HCT116 (cell line): ENCODE measurements around the gene TMEFF2. TPM values are rescaled to one million over a fixed set of nuclear protein-coding genes. Genes with fewer than 3 reads are reported as not detected.

Experiments used
- ATAC-seq: fragments of 200-7000 bp; cut with Tn5 transposase; 2 replicates; pipeline ENCODE4 v1.9.1; 2020; ENCODE audit warnings: mild to moderate bottlenecking, moderate library complexity
- BruUV-seq: library from RNA; stranded (reverse); fragments of 400-500 nt; replicated peaks from 2 replicates; lab custom pipeline; 2021; lab: Mats Ljungman, UMichigan
- CTCF ChIA-PET: fragments of 300-600 bp; sonication (Branson Sonifier 250); formaldehyde crosslinking; loops from one replicate; lab custom pipeline; 2021; ENCODE audit warnings: antibody characterized with exemption; lab: Charles Lee
- POLR2A ChIA-PET: fragments of 300-600, 350-600 bp; sonication (Branson Sonifier 250); formaldehyde crosslinking; loops from one replicate; lab custom pipeline; 2021; ENCODE audit warnings: antibody characterized with exemption; lab: Charles Lee
- RAD21 ChIA-PET, 2 experiments: fragments of 300-600 bp; sonication (Branson Sonifier 250); formaldehyde crosslinking; loops; one replicate each; lab custom pipeline; 2023; ENCODE audit warnings: low total read pairs in 2 of 2; ENCODE audit not compliant: uncharacterized antibody in 2 of 2, unreplicated experiment in 2 of 2, low non-redundant PET in 1 of 2; lab: Charles Lee
- DNase-seq: peaks from one replicate; pipeline ENCODE4 v3.0.0-alpha.2; 2010; ENCODE audit warnings: low read depth, low spot score
- H2AFZ ChIP-seq: fragments of 200-600 bp; shearing (Covaris generic), sonication (generic); 2 replicates; pipeline ENCODE4 v1.6.1; 2017; ENCODE audit warnings: low read depth, mixed run types, mixed read lengths, antibody characterized with exemption, low read length; ENCODE audit not compliant: poor library complexity, severe bottlenecking
- H3K27ac ChIP-seq: 2 replicates; pipeline ENCODE4 v1.5.1; 2012; ENCODE audit warnings: low read depth, low read length
- H3K27me3 ChIP-seq: fragments of 200-600 bp; sonication (generic); 2 replicates; pipeline ENCODE4 v1.6.1; 2016; ENCODE audit warnings: mixed run types, low read length, mixed read lengths; ENCODE audit not compliant: insufficient read depth
- H3K36me3 ChIP-seq, 2 experiments: fragments of 200-500 bp in 1 of 2; fragments of 200-600 bp in 1 of 2; sonication (Bioruptor generic) in 1 of 2; sonication (generic) in 1 of 2; 2 replicates each; pipeline versions ENCODE4 v1.5.1 to v1.6.1; 2014 to 2016; ENCODE audit warnings: low read length in 2 of 2, inconsistent platforms in 1 of 2, mixed read lengths in 1 of 2, mixed run types in 1 of 2; ENCODE audit not compliant: insufficient read depth in 2 of 2, control insufficient read depth in 1 of 2
- H3K4me1 ChIP-seq, 2 experiments: fragments of 200-600 bp in 1 of 2; sonication (generic) in 1 of 2; 2 replicates each; pipeline versions ENCODE4 v1.5.1 to v1.6.1; 2012 to 2017; ENCODE audit warnings: low read length in 2 of 2, inconsistent platforms in 1 of 2, mild to moderate bottlenecking in 1 of 2, mixed read lengths in 1 of 2, mixed run types in 1 of 2, moderate library complexity in 1 of 2; ENCODE audit not compliant: insufficient read depth in 2 of 2, control insufficient read depth in 1 of 2
- H3K4me2 ChIP-seq: fragments of 200-600 bp; sonication (generic); 2 replicates; pipeline ENCODE4 v1.6.1; 2017; ENCODE audit warnings: mixed run types, low read length, mixed read lengths
- H3K4me3 ChIP-seq, 2 experiments: fragments of 200-600 bp in 1 of 2; sonication (generic) in 1 of 2; replicated peaks in 1 of 2; 2 replicates each; pipeline ENCODE4 v1.5.1; 2011 to 2016; ENCODE audit warnings: low read length in 2 of 2, control low read depth in 1 of 2, low read depth in 1 of 2, mild to moderate bottlenecking in 1 of 2, mixed read lengths in 1 of 2, mixed run types in 1 of 2
- H3K79me2 ChIP-seq: fragments of 200-600 bp; sonication (generic); 2 replicates; pipeline ENCODE4 v1.6.1; 2017; ENCODE audit warnings: mild to moderate bottlenecking, mixed run types, low read length, moderate library complexity, mixed read lengths; ENCODE audit not compliant: insufficient read depth
- H3K9ac ChIP-seq: fragments of 200-600 bp; sonication (generic); 2 replicates; pipeline ENCODE4 v1.6.1; 2016; ENCODE audit warnings: low read length, mixed read lengths
- H3K9me2 ChIP-seq: fragments of 200-600 bp; sonication (generic), shearing (Covaris generic); 2 replicates; pipeline ENCODE4 v1.6.1; 2017; ENCODE audit warnings: mixed run types, mild to moderate bottlenecking, moderate library complexity; ENCODE audit not compliant: insufficient read depth
- H3K9me3 ChIP-seq, 2 experiments: fragments of 200-500 bp in 1 of 2; fragments of 200-600 bp in 1 of 2; sonication (Bioruptor generic) in 1 of 2; sonication (generic) in 1 of 2; 2 replicates each; pipeline ENCODE4 v1.6.1; 2014 to 2017; ENCODE audit warnings: low read length in 2 of 2, mixed read lengths in 2 of 2, inconsistent platforms in 1 of 2, low read depth in 1 of 2, mild to moderate bottlenecking in 1 of 2, mixed run types in 1 of 2, moderate library complexity in 1 of 2; ENCODE audit not compliant: control insufficient read depth in 1 of 2, insufficient read depth in 1 of 2
- H4K20me1 ChIP-seq: fragments of 200-600 bp; sonication (generic), shearing (Covaris generic); 2 replicates; pipeline ENCODE4 v1.6.1; 2017; ENCODE audit warnings: mixed run types, mild to moderate bottlenecking, moderate library complexity; ENCODE audit not compliant: insufficient read depth
- CEBPB ChIP-seq: IDR thresholded peaks from 2 replicates; pipeline ENCODE4 v1.6.1; 2012; ENCODE audit warnings: low read depth
- EGR1 ChIP-seq: IDR thresholded peaks from 2 replicates; pipeline ENCODE4 v1.6.1; 2012; ENCODE audit warnings: low read depth
- EZH2 ChIP-seq: fragments of 200-600 bp; sonication (generic); IDR thresholded peaks from 2 replicates; pipeline ENCODE4 v1.6.1; 2017; ENCODE audit warnings: antibody characterized with exemption, mixed run types
- JUND ChIP-seq: IDR thresholded peaks from 2 replicates; pipeline ENCODE4 v1.6.1; 2012
- POLR2AphosphoS5 ChIP-seq: IDR thresholded peaks from 2 replicates; pipeline ENCODE4 v1.6.1; 2011; ENCODE audit warnings: mild to moderate bottlenecking, low read depth, low read length, moderate library complexity
- RAD21 ChIP-seq: IDR thresholded peaks from 2 replicates; pipeline ENCODE4 v1.6.1; 2012; ENCODE audit warnings: low read depth, mild to moderate bottlenecking
- SIN3A ChIP-seq: IDR thresholded peaks from 2 replicates; pipeline ENCODE4 v1.6.1; 2012; ENCODE audit warnings: low read depth
- SP1 ChIP-seq: IDR thresholded peaks from 2 replicates; pipeline ENCODE4 v1.6.1; 2012; ENCODE audit warnings: low read depth
- SRF ChIP-seq: IDR thresholded peaks from 2 replicates; pipeline ENCODE4 v1.6.1; 2012; ENCODE audit warnings: low read depth
- TCF7L2 ChIP-seq: IDR thresholded peaks from 2 replicates; pipeline ENCODE4 v1.7.0; 2011; ENCODE audit warnings: borderline replicate concordance, inconsistent platforms; ENCODE audit not compliant: insufficient read depth, insufficient read length; ENCODE audit errors: extremely low read depth
- YY1 ChIP-seq: IDR thresholded peaks from 2 replicates; pipeline ENCODE4 v1.6.1; 2011; ENCODE audit warnings: low read length, low read depth, moderate library complexity, mild to moderate bottlenecking; ENCODE audit not compliant: insufficient replicate concordance; ENCODE audit errors: extremely low read depth
- ZFX ChIP-seq: fragments of 450-650 bp; IDR thresholded peaks from 2 replicates; pipeline ENCODE4 v1.6.1; 2017
- intact Hi-C: fragments of 100-400 bp; cut with micrococcal nuclease; formaldehyde crosslinking; loops from 2 replicates; pipeline ENCODE4 v1.10.0; 2022
- total RNA-seq: library from RNA; stranded (reverse); gene quantifications from one replicate; pipeline ENCODE4 v1.2.1, GENCODE V29; 2021; ENCODE audit not compliant: unreplicated experiment
- TF ChIP-seq, protein P1 (sequence below): IDR thresholded peaks from 2 replicates; pipeline ENCODE4 v1.6.1; 2012; ENCODE audit warnings: low read depth
- TF ChIP-seq, protein P2 (sequence below): IDR thresholded peaks from 2 replicates; pipeline ENCODE4 v1.6.1; 2012
- TF ChIP-seq, protein P3 (sequence below): IDR thresholded peaks from 2 replicates; pipeline ENCODE4 v1.6.1; 2012
- TF ChIP-seq, protein P4 (sequence below): IDR thresholded peaks from 2 replicates; pipeline ENCODE4 v1.6.1; 2011; ENCODE audit warnings: mild to moderate bottlenecking, low read length, moderate library complexity; ENCODE audit not compliant: insufficient replicate concordance; ENCODE audit errors: extremely low read depth

TMEFF2 gene
- total RNA-seq, 1 experiment from 2014 or later = not detected

DNA sequence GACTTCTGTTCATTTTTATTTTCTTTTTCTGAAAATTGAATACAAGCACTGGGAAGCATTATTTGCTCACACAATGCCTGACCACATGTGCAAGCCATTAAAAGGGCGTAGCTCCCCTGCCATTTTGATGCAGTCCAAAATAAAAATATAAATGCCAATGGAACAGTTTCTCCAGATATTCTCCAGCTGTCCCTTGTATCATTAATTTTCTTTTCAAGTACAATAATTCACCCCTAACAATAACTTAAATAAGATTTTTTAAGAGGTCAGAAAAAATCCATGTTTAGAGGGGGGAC is 168.0 kb downstream of the TMEFF2 start:
- no peak overlapping the region for H3K9ac ChIP-seq
- no peaks in the 10 kb centered on the region for H3K9me3 ChIP-seq
- no peak for ATAC-seq
- intact Hi-C loops = no loop called here
- no peak overlapping the region for H3K27ac ChIP-seq
- H2AFZ ChIP-seq = no peak overlapping the region
- no peak overlapping the region for H3K4me2 ChIP-seq
- ChIA-PET RAD21 (no interaction called here), POLR2A (no interaction called here), CTCF (no interaction called here)
- no peaks in the 10 kb centered on the region; a peak in 1 of 4 replicates for H3K4me1 ChIP-seq
- TF ChIP-seq, protein P1, sequence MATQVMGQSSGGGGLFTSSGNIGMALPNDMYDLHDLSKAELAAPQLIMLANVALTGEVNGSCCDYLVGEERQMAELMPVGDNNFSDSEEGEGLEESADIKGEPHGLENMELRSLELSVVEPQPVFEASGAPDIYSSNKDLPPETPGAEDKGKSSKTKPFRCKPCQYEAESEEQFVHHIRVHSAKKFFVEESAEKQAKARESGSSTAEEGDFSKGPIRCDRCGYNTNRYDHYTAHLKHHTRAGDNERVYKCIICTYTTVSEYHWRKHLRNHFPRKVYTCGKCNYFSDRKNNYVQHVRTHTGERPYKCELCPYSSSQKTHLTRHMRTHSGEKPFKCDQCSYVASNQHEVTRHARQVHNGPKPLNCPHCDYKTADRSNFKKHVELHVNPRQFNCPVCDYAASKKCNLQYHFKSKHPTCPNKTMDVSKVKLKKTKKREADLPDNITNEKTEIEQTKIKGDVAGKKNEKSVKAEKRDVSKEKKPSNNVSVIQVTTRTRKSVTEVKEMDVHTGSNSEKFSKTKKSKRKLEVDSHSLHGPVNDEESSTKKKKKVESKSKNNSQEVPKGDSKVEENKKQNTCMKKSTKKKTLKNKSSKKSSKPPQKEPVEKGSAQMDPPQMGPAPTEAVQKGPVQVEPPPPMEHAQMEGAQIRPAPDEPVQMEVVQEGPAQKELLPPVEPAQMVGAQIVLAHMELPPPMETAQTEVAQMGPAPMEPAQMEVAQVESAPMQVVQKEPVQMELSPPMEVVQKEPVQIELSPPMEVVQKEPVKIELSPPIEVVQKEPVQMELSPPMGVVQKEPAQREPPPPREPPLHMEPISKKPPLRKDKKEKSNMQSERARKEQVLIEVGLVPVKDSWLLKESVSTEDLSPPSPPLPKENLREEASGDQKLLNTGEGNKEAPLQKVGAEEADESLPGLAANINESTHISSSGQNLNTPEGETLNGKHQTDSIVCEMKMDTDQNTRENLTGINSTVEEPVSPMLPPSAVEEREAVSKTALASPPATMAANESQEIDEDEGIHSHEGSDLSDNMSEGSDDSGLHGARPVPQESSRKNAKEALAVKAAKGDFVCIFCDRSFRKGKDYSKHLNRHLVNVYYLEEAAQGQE = no peak
- TF ChIP-seq, protein P2, sequence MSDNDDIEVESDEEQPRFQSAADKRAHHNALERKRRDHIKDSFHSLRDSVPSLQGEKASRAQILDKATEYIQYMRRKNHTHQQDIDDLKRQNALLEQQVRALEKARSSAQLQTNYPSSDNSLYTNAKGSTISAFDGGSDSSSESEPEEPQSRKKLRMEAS = no peak
- no peak for TF ChIP-seq SIN3A
- no peak for TF ChIP-seq SRF
- no peak for TF ChIP-seq SP1
- TF ChIP-seq CEBPB = no peak
- no peak for TF ChIP-seq RAD21
- no peak for TF ChIP-seq YY1
- TF ChIP-seq, protein P3, sequence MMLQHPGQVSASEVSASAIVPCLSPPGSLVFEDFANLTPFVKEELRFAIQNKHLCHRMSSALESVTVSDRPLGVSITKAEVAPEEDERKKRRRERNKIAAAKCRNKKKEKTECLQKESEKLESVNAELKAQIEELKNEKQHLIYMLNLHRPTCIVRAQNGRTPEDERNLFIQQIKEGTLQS = no peak
- no peak for TF ChIP-seq EZH2
- no peak for TF ChIP-seq TCF7L2
- TF ChIP-seq POLR2AphosphoS5 = no peak
- TF ChIP-seq, protein P4, sequence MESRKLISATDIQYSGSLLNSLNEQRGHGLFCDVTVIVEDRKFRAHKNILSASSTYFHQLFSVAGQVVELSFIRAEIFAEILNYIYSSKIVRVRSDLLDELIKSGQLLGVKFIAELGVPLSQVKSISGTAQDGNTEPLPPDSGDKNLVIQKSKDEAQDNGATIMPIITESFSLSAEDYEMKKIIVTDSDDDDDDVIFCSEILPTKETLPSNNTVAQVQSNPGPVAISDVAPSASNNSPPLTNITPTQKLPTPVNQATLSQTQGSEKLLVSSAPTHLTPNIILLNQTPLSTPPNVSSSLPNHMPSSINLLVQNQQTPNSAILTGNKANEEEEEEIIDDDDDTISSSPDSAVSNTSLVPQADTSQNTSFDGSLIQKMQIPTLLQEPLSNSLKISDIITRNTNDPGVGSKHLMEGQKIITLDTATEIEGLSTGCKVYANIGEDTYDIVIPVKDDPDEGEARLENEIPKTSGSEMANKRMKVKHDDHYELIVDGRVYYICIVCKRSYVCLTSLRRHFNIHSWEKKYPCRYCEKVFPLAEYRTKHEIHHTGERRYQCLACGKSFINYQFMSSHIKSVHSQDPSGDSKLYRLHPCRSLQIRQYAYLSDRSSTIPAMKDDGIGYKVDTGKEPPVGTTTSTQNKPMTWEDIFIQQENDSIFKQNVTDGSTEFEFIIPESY = no peak
- no peak for TF ChIP-seq ZFX
- no peak for TF ChIP-seq JUND
- TF ChIP-seq EGR1 = no peak
- no TSS peak for BruUV-seq
- H3K79me2 ChIP-seq = no peaks in the 10 kb centered on the region
- H4K20me1 ChIP-seq = no peaks in the 10 kb centered on the region
- no peaks in the 10 kb centered on the region for H3K9me2 ChIP-seq
- H3K36me3 ChIP-seq = no peaks in the 10 kb centered on the region
- no peak overlapping the region for H3K4me3 ChIP-seq
- H3K27me3 ChIP-seq = no peaks in the 10 kb centered on the region
- DNase-seq = no peak
